HG03571 (cell line): ENCODE data around the gene ZNF396.

Source experiments
- ATAC-seq: cut with Tn5 transposase; IDR thresholded peaks from one replicate; pipeline ENCODE4 v1.9.1; 2021; ENCODE audit not compliant: unreplicated experiment

The ZNF396 gene

DNA sequence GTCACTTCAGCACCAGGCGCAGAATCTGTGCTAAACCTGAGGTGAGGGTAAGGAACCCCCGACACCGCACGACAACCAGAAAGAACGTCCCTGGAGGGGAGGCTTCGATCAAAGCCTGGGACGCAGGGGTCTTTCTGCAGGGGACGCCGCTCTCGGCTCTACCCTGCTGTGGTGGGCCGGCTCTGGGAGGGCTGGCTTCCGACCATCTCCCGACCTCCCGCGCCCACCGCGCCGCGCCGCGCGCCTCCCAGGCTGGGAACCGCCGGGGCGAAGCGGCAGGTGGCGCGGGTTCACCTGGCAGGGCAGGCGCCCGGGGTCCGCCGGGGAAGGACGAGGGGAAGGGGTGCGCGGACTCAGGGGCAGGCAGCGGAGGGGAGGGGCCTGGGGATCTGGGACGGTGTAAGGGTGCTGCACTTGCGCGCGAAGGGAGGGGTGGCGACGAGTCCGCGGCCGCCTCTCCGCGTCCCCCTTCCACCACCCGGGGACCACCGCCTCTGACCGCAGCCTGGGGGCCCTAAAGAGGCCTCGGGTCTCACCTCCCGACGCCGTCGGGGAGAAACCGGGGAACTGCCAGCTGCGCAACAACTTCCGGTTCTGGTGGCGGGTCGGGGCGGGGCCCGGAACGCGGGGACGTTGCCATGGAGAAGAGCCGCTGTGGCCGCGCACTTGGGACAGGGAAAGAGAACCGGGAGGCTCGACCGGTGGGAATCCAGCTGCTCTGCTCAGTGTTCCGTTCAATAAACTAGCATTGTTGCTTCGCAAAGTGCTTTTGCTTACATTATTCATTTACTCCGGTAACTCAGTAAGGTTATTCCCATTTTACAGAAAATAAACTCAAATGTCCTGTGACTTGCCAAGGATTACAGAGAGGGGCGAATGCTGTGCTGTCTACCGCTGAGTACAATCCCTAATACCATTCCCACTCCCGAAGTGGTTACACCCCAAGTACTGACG lies at the start of gene ZNF396:
ZNF396 (minus strand) TSS at position 596 of the 954 bp plus-strand sequence. CDS start 3,045 bp downstream, outside the sequence.
- peak; percentile 73 for ATAC-seq

DNA sequence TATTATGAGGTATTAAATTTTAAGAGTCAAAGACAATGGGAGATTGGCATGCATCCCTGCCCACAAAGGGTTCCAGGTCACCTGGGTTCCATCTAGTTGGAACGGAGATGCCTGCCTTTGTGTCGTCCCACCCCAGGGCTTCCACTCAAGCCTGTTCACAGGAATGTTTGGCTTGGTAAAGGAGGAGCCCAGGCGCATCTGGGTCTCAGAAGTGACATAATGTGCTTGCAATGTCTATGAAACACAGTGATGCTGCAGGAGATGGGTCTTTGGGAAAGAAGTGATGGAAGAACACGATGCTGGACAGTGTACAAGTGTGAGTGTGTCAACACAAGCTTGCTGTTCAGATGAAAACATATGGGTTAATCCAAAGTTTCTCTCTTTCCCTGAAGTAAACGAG lies 49.6 kb upstream of the ZNF396 start:
- no peak for ATAC-seq

DNA sequence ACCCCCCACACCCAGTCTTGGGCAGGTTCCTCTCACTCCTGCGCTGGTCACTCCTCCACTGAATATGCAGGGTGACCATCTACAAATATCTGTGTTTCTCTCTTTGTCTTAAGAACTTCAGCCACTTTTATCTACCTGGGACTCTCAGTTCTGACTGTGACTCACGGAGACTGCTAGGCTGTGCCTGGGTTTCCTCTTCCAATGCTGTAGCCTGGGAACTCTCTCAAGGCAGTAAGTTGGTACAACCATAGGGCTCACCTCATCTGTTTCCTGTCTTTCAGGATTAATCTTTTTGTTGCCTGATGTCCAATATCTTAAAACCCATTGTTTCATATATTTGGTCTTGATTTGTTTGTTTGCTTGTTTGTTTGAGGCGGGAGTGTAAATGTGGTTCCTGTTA lies 47.2 kb upstream of the ZNF396 start:
- no peak for ATAC-seq

DNA sequence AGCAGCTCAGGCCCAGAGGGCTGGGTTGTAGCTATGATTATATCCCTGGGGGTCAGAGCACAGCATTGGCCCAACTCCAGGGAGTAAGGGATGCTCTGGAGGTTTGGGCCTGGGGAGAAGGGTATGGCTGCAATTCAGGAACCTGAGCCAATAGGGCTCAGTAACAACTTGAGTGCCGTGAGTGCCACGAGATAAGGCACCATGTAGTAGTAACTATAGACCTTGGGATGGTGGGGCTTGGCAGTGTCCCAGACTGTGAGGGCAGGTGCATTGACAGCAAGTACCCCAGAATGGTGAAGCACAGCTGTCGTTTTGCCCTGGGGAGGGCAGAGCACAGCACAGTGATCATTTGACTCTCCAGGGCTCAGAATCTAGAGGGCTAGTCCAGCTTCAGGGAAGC lies 45.1 kb upstream of the ZNF396 start:
- ATAC-seq, result no peak

DNA sequence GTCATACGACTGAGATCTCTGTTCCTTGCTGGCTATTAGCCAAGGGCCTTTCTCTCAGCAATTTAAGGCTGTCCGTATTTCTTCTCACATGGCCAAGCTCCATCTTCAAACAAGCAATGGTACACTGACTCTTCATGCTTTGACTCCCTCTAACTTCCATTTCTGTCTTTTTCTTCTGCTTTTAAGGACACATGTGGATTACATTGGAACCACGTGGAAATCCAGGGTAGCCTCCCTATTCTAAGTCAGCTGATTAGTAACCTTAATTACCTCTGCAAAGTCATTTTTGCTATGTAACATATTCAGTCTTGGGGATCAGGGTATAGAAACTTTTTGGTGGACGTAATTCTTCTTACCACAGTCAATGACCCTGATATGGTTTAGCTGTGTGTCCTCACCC lies 41.5 kb upstream of the ZNF396 start:
- ATAC-seq, result no peak

DNA sequence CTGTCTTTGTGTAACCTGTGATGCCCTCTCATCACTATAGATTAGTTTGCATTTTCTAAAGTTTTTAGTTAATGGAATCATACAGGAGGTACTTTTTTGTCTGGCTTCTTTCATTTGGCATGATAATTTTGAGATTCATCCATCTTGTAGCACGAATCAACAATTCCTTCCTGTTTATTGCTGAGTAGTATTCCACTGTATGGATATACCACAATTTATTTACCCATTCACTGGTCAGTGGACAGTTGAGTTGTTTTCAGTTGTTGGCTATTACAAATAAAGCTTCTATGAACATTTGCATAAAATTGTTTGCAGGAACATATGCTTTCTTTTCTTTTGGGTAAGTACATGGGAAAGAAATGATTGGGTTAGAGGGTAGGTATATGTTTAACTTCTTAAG lies 40.1 kb upstream of the ZNF396 start:
- no peak for ATAC-seq

DNA sequence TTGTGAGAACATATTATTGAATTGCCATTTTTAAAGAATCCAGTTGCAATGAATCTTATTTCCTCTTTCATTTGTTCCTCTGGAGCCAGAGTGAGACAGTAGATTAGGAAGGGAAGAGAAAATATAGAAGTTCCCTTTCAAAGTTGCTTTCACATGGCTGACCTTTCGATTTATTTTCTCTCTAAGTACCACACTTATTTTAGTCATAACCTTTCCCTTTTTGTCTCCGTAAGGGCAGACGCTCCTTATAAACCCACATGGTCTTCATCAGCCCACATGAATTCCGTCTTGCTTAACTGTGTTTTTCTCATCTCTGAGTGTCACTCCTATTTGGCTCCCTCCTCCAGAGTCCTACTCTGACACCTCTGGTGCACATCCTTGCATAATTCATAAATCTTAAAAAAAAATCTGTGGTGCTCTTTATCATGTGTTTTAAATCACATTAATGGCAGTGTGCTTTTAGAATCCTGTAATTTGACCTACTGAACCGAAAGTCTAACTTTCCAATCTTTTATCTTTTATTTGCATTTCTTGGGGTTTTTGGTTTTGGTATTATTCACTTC lies 38.5 kb upstream of the ZNF396 start:
- no peak for ATAC-seq

DNA sequence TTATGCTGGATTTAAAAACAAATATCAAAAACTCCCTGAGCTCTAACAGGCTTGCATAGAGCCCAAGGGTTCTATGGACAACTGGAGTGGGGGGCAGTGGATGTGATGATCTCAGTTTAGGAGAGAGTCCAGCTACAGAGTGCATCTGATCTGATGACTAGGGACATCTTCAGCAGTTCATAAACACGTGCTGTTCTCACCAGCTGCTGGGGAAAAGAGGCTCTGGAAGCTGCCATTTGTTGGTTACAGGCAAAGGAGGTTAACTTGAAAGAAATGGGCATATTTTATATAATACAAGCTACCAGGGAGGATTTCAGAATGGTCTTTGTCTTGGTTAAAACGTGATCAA lies 36.0 kb upstream of the ZNF396 start:
- no peak for ATAC-seq

DNA sequence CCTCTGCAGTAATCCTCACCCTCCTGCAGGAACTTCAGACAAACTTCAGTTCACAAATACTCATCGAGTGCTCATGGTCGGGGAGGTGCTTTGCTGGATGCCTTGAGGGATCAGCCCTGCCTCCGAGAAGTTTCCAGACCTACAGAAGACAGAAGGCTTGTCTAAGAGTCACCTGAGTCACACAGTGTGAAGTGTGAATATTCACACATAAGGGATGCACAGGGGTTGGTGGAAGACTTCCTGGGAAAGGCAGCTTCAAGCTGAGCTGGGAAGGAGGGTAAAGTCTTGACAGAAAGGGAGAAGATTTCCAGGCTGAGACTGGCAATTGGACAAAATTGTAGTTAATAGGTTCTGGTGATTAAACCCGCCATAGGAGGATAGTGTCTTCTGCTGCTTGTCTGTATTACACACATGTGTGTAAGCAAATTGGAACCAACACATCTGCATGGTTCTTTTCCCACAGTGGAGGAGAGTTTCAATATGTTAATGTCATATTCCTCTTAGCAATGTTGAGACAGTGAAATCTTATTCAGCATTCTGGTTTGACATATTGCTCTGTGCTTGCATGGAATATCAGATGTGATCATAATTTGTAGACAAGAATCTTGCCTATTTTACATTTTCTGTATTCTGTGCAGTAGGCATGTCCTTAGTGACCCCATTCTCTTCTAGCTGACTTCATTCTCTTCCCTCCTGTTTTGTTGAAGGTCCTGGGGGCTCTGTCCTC lies 34.7 kb upstream of the ZNF396 start:
- no peak for ATAC-seq

DNA sequence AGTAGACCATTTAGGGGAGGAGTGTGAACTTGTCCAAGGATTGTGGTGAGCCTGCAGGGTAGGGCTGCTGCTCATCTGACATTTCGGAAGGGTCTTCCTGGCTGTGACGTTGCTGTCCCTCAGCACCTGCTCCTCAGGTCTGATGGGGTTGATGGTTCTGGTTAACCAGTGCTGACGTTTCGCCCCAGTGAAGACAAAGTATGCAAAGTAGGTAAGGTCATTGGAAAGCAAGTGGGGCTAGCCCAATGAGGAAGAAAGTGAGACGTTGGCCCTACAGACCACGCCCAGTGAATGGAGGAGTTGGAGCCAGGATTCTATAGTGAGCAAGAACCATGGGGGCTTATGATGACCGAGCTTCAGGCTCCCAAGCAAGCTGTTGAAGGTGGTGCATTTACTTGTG lies 33.4 kb upstream of the ZNF396 start:
- peak; percentile 50 for ATAC-seq

DNA sequence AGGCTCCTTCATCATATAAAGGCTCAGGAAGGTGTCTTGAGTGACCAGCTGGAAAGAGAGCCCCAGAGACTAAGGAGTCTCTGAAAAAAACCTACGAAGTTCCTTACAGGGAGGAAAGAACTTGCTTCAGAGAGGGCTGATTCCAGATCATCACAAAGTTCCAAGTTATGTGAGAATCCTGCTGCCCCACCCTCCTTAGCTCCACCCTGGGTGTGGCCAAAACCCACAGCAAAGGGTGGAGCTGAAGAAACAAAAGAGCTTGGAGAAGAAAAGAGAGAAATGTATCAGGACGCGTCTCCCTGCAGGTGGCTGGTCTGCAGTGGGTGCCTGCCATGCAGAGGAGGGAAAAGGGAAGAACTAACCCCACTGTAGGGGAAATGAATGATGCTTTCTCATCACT lies 32.8 kb upstream of the ZNF396 start:
- no peak for ATAC-seq

DNA sequence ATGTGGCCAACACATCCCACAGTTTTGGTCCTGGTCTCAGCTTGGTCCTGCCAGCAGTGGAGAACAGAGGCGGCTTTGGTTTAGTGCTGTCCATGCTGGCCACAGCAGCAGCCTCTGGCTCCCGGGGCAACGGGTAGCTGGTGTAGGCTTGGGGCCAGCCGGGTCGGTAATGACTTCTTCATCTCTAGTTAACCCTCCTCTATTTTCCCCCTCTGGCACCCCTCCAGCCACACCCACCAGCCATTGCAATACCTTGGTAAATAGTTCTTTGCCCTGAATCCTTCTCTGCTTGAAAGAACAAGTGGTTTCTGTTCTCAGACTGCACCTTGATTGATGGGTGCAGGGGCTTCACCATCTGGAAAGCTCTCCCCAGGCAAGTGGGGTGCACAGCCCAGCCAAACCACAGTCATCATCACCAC lies 31.7 kb upstream of the ZNF396 start:
- no peak for ATAC-seq

DNA sequence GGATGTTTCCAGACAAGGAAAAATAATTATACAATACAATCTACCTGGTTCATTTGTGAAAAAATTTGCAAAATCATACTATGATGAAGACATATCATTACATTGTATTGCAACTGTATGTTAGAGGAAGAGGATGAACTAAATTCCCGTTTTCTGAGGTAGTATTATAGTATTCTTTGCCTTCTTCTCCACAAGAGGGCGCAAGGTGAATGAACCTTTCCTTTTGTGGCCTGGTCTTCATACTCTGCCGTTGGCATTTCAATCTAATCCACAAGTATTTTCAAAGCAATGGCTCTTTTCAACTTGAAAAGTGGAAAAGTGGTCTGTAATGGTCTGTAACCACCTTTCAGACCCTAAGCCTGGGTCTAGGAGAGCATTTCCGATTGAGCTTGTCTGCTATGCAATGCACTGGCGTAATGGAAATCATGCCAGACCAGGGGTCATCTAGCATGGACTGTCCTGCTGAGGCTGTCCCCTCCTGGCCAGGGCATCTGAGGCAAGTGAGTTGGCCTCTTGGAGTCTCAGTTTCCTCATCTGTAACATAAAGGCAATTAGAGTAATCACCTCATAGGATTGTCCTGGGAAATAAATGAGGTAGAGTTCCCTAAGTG lies 30.8 kb upstream of the ZNF396 start:
- no peak for ATAC-seq

DNA sequence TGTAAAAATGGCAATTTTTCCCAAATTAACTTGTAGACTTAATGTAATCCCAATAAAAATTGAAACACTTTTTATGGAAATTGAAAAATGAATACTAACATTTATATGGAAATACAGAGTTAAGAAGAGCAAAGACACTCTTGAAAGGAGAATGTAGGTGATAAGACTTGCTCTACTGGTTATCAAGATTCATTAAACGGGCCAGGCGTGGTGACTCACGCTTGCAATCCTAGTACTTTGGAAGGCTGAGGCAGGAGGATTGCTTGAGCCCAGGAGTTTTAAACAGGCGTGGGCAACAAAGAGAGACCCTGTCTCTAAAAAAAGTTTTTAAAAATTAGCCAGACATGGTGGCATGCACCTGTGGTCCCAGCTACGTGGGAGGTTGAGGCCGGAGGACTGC lies 29.5 kb upstream of the ZNF396 start:
- no peak for ATAC-seq

DNA sequence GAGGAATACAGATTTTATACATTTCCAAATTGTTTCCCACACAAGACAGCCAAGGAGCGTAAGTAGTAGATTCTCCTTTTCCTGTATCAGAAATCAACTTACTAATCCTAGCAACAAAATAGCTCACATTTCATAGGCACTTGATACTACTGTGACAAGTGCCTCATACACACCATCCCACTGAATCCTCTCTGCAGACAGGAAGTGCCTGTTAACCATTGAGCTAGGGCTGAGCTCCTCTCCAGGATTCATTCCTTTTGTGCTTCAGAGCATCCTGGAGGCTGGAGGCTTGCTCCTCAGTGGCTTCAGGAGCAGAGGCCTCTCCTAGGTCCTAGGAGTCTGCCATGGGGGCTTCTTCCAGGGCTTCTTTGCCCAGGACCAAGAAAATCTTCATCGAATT lies 20.8 kb upstream of the ZNF396 start:
- no peak for ATAC-seq

DNA sequence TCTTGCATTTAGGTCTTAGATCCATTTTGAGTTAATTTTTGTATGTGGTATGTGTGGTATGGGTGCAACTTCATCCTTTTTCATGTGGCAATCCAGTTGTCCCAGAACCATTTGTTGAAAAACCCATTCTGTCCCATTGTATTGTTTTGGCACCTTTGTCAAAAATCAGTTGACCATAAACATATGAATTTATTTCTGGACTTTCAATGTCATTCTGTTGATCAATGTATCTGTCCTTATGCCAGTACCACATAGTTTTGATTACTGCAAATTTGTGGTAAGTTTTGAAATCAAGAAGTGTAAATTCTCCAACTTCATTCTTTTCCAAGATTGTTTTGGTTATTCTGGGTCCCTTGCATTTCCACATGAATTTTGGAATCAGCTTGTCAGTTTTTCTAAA lies 16.6 kb upstream of the ZNF396 start:
- no peak for ATAC-seq

DNA sequence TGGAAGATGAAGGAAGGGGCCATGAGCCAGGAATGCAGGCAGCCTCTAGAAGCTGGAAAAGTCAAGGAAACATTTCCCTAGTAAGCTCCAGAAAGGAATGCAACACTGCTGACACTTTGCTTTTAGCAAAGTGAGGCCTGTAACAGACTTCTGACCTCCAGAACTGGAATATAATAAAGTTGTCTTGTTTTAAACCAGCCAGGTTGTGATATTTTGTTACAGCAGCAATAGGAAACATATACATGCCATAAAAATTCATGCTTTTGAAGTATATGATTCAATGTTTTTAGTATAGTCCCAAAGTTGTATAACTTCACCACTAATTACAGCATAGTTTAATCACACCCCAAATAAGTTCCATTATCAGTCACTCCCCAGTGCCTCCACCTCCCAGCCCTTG lies 15.2 kb upstream of the ZNF396 start:
- no peak for ATAC-seq

DNA sequence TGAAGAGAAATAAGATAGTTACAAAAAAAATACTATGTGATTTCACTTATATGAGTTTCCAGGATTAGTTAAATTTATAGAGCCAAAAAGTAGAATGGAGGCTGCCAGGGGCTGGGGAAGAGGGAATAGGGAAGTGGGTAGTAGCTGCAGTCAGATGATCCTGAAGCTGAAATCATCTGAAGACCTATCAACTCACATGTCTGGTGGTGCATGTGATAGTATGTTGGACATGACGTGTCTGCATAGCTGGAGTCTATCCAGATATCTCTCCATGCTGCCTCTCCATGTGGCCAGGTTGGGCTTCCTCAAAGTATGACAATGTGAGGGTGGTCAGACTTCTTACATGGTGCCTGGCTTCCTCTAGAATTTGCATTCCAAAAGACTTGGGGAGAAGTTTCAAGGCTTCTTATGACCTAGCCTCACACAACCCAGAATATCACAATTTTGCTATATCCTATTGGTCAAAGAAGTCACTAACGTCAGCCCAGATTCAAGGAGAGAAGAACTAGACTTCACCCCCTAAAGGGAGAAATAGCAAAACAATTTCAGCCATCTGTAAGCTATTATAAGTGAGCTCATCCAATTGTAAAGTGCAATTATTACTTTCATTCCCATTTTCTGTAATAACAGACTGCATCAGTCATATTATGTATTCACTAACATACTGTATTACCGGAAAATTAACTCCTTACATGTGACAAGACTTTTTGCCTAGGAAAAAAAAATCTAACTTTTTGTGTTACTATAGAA lies 14.0 kb upstream of the ZNF396 start:
- no peak for ATAC-seq

DNA sequence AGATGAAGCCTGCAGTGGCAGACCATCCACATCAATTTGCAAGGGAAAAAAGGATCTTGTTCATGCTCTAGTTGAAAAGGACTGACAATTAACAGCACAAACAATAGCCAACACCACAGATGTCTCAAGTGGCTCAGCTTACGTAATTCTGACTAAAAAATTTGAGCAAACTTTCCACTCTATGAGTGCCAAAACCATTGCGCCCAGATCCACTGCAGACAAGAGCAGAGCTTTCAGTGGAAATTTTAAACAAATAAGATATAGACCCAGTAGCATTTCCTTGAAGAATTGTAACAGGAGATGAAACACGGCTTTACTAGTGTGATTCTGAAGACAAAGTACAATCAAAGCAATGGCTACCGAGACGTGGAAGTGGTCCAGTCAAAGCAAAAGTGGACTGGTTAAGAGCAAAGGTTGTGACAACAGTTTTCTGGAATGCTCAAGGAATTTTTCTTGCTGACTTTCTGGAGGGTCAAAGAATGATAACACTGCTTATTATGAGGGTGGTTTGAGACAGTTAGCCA lies 12.0 kb upstream of the ZNF396 start:
- ATAC-seq, result no peak

DNA sequence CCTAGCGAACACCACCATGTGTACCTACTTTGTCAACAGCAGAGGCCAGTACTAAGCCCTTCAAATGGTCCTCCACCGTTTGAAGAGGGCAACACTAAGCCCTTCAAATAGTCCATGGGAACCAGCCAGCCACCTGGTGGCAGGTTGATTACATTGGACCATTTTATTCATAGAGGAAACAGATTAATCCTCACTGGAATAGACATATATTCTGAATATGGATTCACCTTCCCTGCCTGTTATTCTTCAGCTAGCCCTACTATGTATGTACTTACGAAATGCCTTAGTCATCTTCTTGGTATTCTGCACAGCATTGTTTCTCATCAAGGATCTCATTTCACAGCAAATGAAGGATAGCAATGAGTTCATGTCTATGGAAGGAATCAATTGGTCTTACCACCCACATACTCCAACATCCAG lies 10.0 kb upstream of the ZNF396 start:
- ATAC-seq, result no peak
